SHP77 treated with DMSO at 0.1 percent for 48 hours (cell line): ENCODE data around the gene ZNF579.
"Not testable (repeated sequence)": the region's sequence is repeated elsewhere in the genome, so short reads cannot be mapped to it uniquely, and the experiment has no call there.

Experiments used
- DNase-seq: peaks from one replicate; lab custom pipeline; 2025; lab: John Stamatoyannopoulos, UW

The ZNF579 gene

GRCh38 chr19:55593096-55593772 is 12.6 kb upstream of the ZNF579 start:
- DNase-seq = no peak

- DNase-seq = no peak
Measured at GRCh38 chr19:55592391-55593090, 11.9 kb upstream of the ZNF579 start.

GRCh38 chr19:55591555-55591954 is 10.9 kb upstream of the ZNF579 start:
- no peak for DNase-seq

- DNase-seq = no peak
Measured at GRCh38 chr19:55590617-55591016, 10.0 kb upstream of the ZNF579 start.

GRCh38 chr19:55590109-55590508 is 9.5 kb upstream of the ZNF579 start:
- no peak for DNase-seq

- DNase-seq = no peak
Measured at GRCh38 chr19:55588738-55589137, 8.1 kb upstream of the ZNF579 start.

GRCh38 chr19:55586976-55587668 is 6.5 kb upstream of the ZNF579 start:
- peak; percentile 90 for DNase-seq

- DNase-seq = peak; percentile 27
Measured at GRCh38 chr19:55585658-55586339, 5.2 kb upstream of the ZNF579 start.

GRCh38 chr19:55584871-55585270 is 4.2 kb upstream of the ZNF579 start:
- no peak for DNase-seq

- DNase-seq = not testable (repeated sequence)
Measured at GRCh38 chr19:55583897-55584296, 3.2 kb upstream of the ZNF579 start.

GRCh38 chr19:55582284-55582683 is 1.6 kb upstream of the ZNF579 start:
- not testable (repeated sequence) for DNase-seq

GRCh38 chr19:55581823-55582223 is 1.2 kb upstream of the ZNF579 start:
- no peak for DNase-seq

GRCh38 chr19:55581145-55581822 is 636 bp upstream of the ZNF579 start:
- DNase-seq = no peak

- no peak for DNase-seq
Measured at GRCh38 chr19:55579766-55580621, 654 bp downstream of the ZNF579 start.

GRCh38 chr19:55578761-55579747 is 1.6 kb downstream of the ZNF579 start:
- DNase-seq = no peak

GRCh38 chr19:55578031-55578760 is 2.5 kb downstream of the ZNF579 start:
- DNase-seq = no peak

GRCh38 chr19:55576746-55577145 is 3.9 kb downstream of the ZNF579 start:
- no peak for DNase-seq

GRCh38 chr19:55573929-55574328 is 6.7 kb downstream of the ZNF579 start:
- DNase-seq = not testable (repeated sequence)

GRCh38 chr19:55569477-55569876 is 11.2 kb downstream of the ZNF579 start:
- DNase-seq = not testable (repeated sequence)
